Stimulated activated CD4-positive, alpha-beta T cell treated with anti-CD3 and anti-CD28 coated beads, Interleukin-15, amount 100 ng/mL, for 1 hour (primary cell): Measurements from ENCODE around the gene RNF144B.
"Not testable (repeated sequence)": the region's sequence is repeated elsewhere in the genome, so short reads cannot be mapped to it uniquely, and the experiment has no call there.

Experiments used
- DNase-seq, 2 donors: peaks; one replicate each; pipeline ENCODE4 v3.0.0-alpha.2; 2020; ENCODE audit warnings: low read depth in 1 of 2, low spot score in 1 of 2

Gene RNF144B

DNA sequence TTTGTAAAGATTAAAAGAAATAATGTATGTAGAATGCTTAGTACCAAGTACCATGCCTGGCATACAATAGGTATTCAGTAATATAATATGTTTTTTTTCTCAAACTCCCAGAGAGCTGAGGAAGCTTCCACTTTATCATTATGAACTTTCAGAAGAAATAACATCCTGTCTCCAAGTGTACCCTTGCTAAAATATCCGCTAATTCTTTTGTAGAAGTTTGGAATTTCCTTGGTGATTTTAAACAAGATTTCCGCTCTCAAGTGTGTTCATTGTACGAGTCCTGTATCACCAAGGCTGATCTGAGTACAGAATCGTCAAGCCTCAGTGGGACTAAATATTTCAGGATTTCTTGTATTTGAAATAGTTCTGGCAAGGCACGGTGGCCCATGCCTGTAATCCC, 16.1 kb upstream of the RNF144B start:
- DNase-seq = no peak

DNA sequence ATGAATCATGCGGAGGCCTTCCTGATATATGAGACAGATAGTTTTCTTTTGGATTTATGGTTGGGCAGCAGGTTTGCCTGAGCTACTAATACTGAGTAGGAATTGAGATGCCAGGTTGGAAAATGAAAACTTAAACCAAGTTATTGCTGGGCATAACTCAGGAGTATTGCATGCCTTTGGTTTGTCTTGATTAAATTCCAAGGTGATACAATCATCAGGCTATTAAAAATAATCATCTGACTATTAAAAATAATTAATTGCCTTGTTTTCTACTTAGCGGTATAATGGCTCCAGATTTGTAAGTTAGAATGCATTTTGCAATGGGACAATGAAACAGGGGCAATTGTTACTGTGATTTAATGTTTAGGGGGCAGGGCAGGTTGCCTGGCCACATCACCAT, 15.5 kb upstream of the RNF144B start:
- DNase-seq = no peak

DNA sequence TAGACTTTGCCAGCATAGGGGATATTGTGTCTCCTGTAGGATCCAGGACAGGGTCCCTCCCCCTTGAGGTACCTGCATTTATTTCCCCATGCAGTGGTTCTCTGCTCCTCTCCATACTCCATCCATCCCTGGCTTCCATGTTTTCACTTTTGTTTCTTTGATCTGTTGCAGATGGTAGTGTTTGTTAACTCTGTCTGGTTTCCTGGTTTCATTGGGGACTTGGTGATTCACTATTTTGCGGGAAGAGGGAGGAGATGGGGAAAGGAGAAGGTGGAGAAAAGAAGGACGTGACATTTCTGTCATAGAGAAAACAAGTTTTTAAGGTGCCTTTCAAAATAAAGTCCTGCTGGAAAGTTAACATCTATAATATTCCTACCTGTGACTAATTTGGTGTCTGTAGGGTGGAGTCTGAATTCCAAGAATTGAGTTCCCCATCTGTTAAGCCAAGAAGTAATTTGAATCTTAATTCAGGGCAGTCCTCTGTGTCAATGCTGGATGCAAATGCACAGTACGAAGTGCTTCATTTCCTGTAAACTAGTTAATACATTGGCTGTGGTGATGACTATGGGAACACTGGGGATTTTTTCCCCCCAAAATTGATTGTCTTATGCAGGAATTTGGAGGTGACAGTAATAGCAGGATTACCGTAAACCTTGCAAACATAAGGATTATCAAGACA, 6.9 kb upstream of the RNF144B start:
- no peak for DNase-seq

DNA sequence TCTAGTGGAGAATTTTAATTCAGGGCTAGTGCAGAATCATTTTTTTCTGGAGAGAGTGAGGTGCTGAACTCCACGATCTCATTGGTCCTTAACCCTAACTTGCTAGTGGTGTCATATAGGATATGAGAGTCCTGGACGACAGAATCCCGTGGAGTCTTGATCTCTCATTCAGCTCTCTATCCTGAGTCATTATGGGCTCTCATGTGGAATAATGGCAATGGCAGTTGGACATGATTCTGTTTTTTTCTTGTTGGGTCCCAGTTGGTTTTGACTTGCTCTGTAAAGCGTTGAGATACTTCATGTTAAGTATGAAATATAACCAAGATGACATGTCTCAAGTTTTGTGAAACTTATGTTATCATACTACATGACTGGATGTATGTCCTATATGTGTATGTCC, 6.3 kb upstream of the RNF144B start:
- DNase-seq = no peak

DNA sequence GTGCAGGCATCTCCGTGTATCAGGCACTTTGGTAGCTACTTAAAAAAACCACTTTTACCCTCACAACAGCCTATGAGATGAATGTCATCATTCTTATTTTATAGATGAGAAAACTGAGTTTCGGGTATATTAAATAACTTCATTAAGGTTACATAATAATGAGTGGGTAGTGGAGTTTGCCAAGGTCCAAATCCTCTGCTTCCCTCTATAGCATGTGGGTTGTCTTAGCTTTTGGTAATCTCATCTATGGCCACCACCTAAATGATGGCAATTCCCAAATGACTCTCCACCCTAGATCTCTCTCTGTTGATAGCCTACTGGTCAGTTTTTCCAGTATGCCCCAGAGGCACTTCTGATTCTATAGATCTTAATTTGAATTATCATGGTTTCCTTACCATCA, 3.7 kb upstream of the RNF144B start:
- DNase-seq = no peak

DNA sequence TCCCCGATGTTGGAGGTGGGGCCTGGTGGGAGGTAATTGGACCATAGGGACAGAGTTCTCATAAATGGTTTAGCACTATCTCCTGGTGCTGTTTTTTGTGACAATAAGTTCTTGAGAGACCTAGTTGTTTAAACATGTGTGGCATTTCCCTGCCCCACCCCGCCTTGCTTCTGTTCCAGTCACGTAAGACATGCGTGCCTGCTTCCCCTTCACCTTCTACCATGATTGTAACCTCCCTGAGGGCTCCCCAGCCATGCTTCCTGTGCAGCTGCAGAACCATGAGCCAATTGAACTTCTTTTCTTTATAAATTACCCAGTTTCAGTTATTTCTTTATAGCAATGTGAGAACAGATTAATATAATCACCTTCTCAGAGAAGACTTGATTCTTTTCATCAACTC, 2.5 kb upstream of the RNF144B start:
- DNase-seq = no peak

DNA sequence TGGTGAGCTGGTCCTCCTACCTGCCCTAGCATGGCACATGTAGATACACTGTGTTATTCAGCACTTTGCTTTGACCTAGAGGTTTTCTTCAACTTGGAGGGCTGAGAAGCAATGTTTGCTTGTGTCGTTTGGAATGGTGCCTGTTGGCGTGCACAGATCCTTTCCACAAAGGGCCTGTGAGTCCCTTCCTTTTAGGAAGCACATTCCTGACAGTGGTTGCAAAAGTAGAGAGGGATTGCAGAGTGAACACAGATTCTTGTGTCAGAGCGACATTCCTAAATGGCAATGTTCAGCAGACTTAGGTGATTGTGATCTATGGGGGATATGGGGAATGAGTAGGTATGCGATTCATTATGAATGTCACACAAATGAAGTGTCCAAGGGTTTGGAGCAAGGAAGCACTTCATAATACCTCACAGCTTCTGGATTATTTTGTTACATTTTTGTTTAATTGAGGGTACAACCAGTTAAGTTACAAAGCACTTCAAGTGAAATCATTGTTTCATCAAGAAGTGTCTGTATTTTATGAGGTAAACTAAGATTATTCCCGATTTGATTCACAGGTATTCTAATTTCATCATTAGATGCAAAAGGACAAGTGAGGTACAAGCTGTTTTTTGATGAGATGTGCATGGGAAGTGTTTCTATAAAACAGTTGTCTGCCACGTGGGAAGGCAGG, 713 bp upstream of the RNF144B start:
- no peak for DNase-seq

DNA sequence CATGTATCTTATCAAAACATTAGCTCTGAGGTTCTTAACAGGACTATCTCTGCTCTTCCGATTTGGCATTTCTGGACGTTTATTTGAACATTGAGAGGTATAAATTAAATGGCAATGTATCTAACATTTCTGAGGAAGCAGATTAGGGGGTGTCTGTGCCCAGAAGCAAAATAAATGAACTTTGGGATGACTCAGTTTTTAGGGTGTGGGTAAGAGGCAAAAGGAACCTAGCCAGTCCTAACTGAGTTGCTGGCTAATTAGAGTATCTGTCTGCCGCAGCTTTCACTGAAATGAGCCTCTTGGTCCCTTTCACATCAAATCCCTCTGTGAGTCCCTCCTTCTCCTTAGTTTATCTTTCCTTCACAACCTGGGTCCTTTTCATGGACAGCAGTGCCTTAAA, 1.1 kb downstream of the RNF144B start:
- no peak for DNase-seq

DNA sequence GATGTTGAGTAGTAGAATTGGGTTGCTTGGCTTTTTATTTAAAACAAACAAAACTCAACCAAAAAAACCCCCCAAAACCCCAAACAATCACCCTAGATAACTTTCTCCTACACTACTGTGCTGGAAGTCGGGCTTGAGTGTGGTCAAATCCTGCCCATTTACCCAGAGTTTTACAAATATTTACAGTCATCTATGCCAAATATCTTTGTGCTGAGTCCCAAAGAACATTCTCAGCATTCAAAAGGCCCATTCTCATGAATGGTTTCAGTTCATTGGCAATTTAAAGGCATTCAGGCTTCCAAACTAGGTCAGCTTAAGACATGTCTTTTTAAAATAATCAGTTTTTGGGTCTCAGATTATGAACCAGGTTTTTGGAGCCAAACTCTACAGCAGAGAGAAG, 1.8 kb downstream of the RNF144B start:
- no peak for DNase-seq

DNA sequence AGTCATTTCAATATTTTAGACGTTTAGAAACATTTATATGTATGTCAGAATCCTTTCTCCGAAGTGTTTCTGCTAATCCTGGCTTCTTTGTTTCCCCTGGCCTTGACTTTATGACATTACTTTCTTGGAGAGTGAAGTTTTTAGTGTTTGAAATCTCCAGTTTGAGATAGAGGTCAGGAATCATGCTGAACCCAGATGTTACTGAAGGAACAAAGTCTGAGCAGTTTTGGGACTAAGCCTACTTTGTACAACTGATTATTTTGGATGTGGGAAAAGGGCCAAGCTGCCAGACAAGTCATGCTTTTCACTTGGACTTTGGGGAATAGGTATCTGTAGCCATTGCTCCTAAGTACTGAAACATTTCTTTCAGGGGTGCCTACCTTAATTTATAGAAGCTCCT, 2.3 kb downstream of the RNF144B start:
- DNase-seq = no peak

DNA sequence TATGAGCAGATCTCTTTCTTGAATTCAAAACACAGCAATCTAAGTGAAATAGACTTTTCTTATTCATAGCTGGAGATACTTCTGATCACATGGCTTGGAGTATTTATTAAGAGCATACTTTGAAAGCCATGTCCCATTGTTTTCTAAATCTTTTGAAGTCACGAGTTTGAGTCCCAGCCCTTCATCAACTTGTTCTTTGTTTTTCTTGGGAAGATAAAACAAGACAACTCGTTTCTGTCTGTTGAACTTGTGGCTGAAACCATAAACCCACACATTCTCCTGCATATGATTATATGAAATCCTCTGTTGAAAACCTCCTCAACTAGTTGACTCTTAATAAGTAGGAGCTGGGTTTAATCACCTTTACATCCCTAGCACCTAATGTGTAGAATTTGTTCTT, 3.3 kb downstream of the RNF144B start:
- DNase-seq = no peak

DNA sequence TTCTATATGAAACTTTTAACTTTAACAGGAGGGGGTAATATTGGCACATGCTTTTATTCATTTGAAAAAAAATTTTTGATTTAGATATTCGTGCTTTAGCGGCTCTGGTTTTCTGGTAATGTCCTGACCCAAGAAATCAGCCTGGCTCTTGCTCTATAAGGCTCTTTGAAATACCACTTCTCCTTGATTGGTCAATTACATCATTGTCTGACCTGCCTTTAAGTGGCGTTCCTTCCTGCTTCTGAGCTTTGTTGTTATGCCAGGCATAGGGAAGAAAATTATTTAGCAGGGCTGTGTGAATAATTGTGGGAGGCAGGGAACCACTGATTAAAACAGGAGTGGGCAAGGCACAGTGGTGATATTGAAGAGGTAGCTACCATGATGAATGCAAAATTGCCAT, 3.9 kb downstream of the RNF144B start:
- no peak for DNase-seq

DNA sequence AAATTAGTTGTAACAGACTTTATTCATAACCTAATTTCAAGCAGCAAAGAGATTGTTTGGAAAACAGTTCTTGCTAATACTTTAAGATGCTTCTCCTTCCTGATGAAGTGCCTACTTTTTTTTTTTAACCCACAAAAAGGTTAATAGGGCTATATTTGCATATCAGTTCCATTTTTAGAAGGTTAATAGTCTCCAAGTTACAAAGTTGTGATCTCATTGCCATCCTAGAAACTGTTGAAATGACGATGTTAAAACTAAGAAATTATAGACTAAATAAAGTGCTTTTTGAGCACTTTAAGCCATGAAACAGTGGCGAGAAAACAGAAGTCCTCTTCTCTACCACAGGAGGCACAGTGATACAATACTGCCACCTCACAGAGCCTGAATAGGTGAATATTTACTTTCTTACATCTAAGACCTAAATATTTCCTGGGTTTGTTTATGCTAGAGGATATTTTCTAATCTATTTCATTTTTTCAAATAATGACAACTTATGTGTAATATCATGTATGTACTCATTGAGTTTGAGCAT, 5.3 kb downstream of the RNF144B start:
- no peak for DNase-seq

DNA sequence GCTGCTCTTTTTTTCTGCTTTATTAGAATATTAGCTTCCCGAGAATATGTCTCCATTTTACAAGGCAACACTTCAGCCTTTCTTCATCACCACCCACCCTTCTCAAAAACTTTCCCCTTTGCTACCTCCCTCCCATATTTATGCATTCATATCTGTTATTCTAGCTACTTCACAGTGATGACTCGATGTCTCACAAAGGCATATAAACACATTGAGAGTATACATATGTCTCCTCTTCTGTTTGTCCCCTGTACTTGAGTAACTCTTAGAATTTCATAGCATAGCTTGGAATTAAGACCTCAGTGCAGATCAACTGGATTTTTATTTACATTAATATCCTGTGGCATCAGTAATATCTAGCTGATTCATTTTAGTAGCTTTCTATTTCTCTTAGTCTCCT, 6.5 kb downstream of the RNF144B start:
- DNase-seq = no peak

DNA sequence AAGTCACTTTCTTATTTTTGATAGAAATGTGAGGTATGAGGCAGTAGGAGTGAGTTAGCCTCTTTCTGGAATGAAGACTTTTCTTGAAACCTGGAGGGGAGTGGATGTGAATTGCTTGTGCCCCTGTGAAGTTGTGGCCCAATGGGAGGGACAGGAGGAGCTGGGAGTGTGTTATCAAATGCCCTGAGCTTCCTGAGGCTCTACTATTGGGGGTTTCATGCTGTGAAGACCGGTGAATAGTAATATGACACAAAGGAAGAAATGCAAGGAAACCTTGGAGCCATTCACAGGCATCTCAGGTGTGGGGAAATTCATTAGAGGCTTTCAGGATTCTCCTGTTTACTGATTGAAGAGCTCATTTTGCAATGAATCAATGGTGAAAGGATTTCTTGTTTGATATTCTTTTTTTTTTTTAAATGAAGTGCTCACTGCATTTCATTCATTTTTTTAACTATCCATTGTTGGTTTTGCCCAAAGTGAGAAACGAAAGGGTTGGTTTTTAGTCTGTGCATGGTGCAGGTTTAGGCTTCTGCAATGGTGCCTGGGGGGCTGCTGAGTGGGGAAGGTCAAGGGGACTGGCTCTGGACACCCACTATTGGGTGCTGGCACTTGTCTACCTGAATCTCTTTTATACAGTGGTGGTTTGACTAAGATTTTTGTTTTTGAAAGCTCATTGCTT, 8.2 kb downstream of the RNF144B start:
- DNase-seq = no peak

DNA sequence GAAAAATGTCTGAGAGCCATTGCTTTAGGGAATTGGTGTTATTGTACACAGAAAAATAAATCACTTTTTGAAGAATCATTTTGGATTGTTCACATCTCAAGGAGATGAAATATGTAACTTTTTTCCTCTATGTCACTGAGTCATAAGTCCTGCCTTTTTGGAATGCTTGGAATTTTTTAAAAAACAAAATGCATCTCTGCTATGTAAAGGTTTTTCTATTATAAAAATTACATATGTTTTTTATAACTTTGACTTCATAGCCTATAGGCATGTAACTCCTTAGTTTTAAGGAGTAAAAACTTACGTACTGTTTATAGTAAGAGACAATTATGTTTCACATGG, 8.7 kb downstream of the RNF144B start:
- DNase-seq = no peak

DNA sequence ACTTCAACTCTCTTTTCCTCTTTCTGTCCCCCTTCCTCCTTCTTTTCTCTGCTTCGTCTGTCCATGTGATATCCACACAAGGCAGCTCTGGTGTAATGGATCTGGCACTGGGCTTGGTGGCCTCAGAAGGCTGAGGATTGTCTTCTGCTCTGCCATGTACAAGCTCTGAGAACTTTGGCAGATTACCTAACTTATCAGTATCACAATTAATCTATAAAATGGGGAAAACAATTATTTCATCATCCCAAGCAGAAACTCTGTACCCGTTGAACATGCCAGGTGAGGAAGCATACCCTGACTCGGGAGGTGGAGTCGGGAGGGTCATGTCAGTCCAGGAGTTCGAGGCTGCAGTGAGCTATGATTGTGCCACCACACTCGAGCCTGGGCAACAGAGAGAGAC, 10.6 kb downstream of the RNF144B start:
- no peak for DNase-seq

DNA sequence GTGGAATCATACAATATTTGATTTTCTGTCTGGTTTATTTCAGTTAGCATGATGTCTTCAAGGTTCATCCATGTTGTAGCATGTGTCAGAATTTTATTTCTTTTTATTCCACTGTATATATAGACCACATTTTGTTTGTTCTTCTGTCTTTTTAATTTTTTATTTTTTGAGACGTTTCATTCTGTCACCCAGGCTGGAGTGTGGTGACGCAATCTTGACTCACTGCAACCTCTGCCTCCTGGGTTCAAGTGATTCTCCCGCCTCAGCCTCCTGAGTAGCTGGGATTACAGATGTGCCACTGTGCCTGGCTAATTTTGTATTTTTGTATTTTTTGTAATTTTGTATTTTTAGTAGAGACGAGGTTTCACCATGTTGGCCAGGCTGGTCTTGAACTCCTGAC, 11.1 kb downstream of the RNF144B start:
- not testable (repeated sequence) for DNase-seq

DNA sequence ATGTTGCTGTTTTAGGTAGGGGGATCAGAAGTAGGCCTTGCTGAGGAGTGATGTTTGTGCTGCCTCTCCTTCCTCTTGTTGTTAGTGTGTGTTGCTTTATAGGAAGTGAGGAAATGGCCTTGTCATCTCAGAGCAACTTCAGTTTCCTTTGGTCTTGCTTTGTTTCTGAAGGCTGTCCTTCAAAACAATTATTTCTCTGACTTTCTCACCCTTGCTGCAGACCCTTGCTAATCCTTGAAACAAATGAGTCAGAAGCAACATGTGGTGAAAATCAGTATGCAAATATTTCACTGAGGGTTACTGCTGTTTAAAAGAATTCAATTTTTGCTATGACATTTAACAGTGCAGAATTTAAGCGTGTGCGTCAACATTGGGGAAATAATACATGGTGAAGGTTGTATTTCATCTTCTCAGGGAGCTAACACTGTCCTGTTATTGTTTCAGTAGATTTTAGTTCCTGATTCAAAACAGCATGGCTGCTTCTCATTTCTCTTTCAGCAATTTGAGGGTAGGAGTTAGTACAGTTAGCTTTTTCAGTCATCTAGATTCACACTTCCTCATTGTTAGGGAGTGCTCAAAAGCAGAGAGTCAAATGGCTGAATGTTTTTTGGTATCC, 13.8 kb downstream of the RNF144B start:
- no peak for DNase-seq

DNA sequence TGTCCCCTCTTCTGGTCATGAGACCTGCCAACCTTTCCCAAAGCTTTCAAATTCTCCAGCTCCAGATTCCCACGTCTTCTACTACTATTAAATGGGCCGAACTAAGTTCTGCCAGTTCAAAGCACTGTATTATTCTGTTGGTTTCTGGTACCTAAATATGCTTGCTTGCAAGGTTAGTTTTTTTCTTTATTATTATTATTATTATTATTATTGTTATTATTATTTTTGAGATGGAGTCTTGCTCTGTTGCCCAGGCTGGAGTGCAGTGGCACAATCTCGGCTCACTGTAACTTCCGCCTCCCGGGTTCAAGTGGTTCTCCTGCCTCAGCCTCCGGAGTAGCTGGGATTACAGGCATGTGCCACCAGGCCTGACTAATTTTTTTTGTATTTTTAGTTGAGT, 17.8 kb downstream of the RNF144B start:
- DNase-seq = not testable (repeated sequence)

DNA sequence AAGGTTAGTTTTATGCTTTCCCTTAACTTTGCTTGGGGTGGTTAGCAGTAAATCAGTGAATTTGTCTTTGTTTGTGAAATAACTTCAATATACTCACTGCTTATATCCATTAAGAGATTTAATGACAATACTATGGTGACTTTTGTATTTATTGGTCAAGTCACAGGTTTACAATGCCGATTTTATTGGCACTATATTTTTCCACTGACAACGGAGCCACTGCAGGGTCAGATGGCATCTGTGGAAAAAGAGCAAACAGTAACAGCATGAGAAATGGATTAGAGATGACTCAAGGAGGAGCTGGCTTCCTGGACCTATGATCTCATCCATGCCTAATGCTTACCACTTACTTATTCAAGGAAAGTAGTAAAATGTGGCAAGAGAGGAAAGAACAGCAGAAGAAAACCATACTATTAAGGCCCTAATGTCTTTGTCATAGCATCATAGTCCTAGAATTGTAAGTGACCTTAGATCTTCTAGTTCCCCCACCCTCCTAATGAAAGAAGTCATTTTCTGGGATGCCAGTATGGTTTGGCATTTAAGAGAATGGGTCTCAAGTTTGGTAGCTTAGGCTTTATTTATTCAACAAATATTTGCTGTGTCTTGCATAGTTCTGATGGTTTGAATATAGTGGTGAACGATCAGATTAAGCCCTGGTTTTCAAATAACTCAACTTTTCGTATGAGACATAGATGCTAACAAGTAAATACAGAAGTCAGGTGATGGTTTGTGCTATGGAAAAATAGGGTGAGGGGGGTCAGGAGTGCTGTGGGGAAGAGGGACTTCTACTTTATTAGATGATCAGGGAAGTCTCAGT, 18.5 kb downstream of the RNF144B start:
- no peak for DNase-seq
